ENCODE results near the gene IFITM10.

IFITM10 gene

GRCh38 chr11:1762537-1763302 lies 12.3 kb upstream of the IFITM10 start:
- no peak for DNase-seq

- no peak for DNase-seq
Measured at GRCh38 chr11:1761857-1762536, 11.6 kb upstream of the IFITM10 start.

- DNase-seq = no peak
Measured at GRCh38 chr11:1761110-1761856, 10.9 kb upstream of the IFITM10 start.

GRCh38 chr11:1760351-1761109 lies 10.1 kb upstream of the IFITM10 start:
- no peak for DNase-seq

- no peak for DNase-seq
Measured at GRCh38 chr11:1759851-1760220, 9.4 kb upstream of the IFITM10 start.

- no peak for DNase-seq
Measured at GRCh38 chr11:1759151-1759850, 8.9 kb upstream of the IFITM10 start.

GRCh38 chr11:1758611-1759150 lies 8.3 kb upstream of the IFITM10 start:
- DNase-seq = no peak

GRCh38 chr11:1757861-1758610 lies 7.6 kb upstream of the IFITM10 start:
- DNase-seq = no peak

GRCh38 chr11:1756791-1757771 lies 6.7 kb upstream of the IFITM10 start:
- no peak for DNase-seq

GRCh38 chr11:1755692-1756561 lies 5.5 kb upstream of the IFITM10 start:
- DNase-seq = peak in 2 of 3 experiments; percentile 56 to 79

GRCh38 chr11:1755344-1755691 lies 4.9 kb upstream of the IFITM10 start:
- DNase-seq = no peak

- DNase-seq = no peak
Measured at GRCh38 chr11:1754376-1755150, 4.2 kb upstream of the IFITM10 start.

- no peak for DNase-seq
Measured at GRCh38 chr11:1753929-1754305, 3.5 kb upstream of the IFITM10 start.

GRCh38 chr11:1753229-1753928 lies 3.0 kb upstream of the IFITM10 start:
- no peak for DNase-seq

- DNase-seq = no peak
Measured at GRCh38 chr11:1752907-1753228, 2.5 kb upstream of the IFITM10 start.

GRCh38 chr11:1751999-1752906 lies 1.9 kb upstream of the IFITM10 start:
- no peak for DNase-seq

GRCh38 chr11:1751531-1751921 lies 1.1 kb upstream of the IFITM10 start:
- DNase-seq = no peak

All from NCI-H1417 (cell line).